ENCODE results near the gene ALDH1B1.
A peak's percentile ranks its signal among the peaks of the same experiment; 100 is the strongest.

The ALDH1B1 gene

DNA sequence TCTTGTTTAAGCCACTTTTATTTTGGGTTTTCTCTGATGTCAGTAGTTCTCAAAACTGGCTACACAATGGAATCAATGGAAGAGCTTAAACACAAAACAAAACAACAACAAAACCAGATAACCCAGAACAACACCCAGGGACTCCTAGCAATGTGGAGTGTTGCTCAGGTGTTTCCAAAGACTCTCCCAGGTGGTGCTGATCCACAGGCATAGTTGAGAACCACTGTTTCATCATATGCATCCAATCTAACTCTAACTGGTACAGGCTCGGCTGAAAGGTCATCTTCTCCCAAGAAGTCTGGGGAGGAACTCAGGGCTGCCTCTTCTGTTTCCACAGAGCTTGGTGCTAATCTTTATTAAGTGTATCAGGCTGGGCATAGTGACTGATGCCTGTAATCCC, 5.4 kb upstream of the ALDH1B1 start:
- TF ChIP-seq, protein P1, sequence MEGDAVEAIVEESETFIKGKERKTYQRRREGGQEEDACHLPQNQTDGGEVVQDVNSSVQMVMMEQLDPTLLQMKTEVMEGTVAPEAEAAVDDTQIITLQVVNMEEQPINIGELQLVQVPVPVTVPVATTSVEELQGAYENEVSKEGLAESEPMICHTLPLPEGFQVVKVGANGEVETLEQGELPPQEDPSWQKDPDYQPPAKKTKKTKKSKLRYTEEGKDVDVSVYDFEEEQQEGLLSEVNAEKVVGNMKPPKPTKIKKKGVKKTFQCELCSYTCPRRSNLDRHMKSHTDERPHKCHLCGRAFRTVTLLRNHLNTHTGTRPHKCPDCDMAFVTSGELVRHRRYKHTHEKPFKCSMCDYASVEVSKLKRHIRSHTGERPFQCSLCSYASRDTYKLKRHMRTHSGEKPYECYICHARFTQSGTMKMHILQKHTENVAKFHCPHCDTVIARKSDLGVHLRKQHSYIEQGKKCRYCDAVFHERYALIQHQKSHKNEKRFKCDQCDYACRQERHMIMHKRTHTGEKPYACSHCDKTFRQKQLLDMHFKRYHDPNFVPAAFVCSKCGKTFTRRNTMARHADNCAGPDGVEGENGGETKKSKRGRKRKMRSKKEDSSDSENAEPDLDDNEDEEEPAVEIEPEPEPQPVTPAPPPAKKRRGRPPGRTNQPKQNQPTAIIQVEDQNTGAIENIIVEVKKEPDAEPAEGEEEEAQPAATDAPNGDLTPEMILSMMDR (conservative IDR thresholded peaks at IDR 0.05; ENCODE audit: low read depth, low read length), result no peak
- no peak for DNase-seq (ENCODE audit: low read depth)
- H3K4me3 ChIP-seq (ENCODE audit: low read length), result no peak overlapping the region

GRCh38 chr9:38387751-38388150, 4.8 kb upstream of the ALDH1B1 start:
- TF ChIP-seq, protein P1 (conservative IDR thresholded peaks at IDR 0.05; ENCODE audit: low read depth, low read length), result no peak
- DNase-seq (ENCODE audit: low read depth), result no peak
- H3K4me3 ChIP-seq (ENCODE audit: low read length), result no peak overlapping the region

- no peak overlapping the region for H3K4me3 ChIP-seq (ENCODE audit: low read length)
- peak; percentile 51 for DNase-seq (ENCODE audit: low read depth)
- TF ChIP-seq, protein P1 (conservative IDR thresholded peaks at IDR 0.05; ENCODE audit: low read depth, low read length), result no peak
These were observed 3.9 kb upstream of the ALDH1B1 start for GRCh38 chr9:38388283-38389223.

DNA sequence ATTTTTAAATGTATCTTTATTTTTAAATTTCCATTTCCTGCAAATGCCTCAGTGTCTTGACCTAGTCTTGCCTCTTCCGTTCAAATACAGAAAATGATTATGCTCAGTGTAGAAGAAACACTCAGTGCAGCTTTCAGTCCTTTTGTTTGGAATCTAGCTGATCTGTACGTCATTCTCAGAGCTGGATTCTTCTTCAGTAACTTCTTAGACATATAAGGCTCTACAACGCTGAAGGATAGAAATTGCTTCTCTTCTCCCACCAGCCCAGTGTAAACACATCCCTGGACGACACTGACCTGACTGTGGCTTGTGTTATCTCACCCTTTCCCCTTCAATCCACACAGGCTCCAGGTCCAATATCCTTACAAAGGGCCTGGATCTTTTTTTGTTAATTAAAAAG, 3.2 kb upstream of the ALDH1B1 start:
- H3K4me3 ChIP-seq (ENCODE audit: low read length), result no peak overlapping the region
- TF ChIP-seq, protein P1 (conservative IDR thresholded peaks at IDR 0.05; ENCODE audit: low read depth, low read length), result no peak
- no peak for DNase-seq (ENCODE audit: low read depth)

DNA sequence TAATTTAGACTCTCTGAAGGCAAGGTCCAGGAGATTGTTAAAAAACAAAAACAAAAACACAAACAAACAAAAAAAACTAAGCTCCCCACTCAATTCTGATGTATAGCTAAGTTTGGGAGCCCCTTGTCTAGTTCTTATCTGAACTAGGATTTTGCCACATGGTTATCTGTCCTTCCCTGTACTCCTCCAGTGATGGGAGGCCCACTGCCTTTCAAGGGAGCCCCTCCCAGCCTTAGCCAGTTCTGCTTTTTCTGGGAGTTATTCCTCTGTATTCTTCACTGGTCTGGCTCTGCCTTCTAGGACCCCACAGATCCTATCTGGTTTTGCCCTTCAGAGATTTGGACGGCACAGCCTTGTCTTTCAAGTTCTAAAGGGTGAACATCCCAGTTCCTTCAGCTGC, 2.1 kb upstream of the ALDH1B1 start:
- TF ChIP-seq, protein P1 (conservative IDR thresholded peaks at IDR 0.05; ENCODE audit: low read depth, low read length), result no peak
- H3K4me3 ChIP-seq (ENCODE audit: low read length), result no peak overlapping the region
- DNase-seq (ENCODE audit: low read depth), result no peak

GRCh38 chr9:38390851-38391250, 1.7 kb upstream of the ALDH1B1 start:
- DNase-seq (ENCODE audit: low read depth), result no peak
- no peak overlapping the region for H3K4me3 ChIP-seq (ENCODE audit: low read length)
- TF ChIP-seq, protein P1 (conservative IDR thresholded peaks at IDR 0.05; ENCODE audit: low read depth, low read length), result no peak

Measured in retinal pigment epithelial cell (primary cell).